Measurements from ENCODE around the gene PACSIN3.
A peak's percentile ranks its signal among the peaks of the same experiment; 100 is the strongest.

Gene PACSIN3

DNA sequence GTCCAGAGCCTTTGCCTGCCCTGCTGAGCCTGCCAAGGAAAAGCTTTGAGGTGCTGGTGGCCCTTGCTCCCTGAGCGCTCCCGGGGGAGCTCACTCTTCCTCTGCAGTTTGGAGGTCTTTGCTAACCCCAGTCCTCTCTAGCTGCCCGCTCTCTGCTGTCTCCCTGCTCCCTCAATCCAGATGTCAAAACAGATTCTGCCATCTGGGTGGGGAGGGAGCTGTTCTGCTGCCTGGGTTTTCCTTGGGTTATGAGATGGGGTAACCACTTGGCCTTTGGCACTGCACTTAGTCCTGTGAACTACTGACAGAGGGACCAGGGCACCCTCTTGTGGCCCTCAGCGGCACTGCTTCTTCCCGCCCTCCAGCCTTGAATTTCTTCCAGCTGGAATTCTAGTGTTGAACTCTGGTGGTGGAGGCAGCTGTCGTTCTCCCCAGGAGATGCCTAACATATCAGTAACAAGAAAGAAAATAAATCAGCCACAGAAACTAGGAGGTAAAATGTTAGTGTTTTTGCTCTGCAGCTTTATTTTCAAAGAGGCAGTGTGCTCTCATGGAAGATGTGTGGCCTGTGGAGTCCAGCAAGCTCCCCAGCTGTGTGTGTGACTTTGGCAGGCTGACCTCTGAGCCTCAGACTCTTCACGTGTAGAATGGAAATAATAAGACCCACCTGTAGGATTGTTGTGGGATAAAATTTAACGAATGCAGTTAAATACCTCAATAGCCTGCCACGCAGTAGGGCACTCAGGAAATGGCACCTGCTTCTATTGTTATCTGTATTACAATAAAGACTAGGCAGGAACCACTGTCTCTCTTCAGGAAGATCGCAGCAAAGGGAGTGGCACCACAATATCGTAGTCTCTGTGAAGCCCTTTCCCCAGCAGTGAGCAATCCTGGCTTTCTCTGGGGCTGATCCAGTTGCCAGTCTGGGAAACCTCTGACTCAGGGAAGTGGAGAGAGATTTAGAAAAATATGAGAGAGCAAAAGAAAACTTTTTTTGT is 33.0 kb downstream of the PACSIN3 start:
- peak; percentile 68 for DNase-seq (ENCODE audit: low spot score)

DNA sequence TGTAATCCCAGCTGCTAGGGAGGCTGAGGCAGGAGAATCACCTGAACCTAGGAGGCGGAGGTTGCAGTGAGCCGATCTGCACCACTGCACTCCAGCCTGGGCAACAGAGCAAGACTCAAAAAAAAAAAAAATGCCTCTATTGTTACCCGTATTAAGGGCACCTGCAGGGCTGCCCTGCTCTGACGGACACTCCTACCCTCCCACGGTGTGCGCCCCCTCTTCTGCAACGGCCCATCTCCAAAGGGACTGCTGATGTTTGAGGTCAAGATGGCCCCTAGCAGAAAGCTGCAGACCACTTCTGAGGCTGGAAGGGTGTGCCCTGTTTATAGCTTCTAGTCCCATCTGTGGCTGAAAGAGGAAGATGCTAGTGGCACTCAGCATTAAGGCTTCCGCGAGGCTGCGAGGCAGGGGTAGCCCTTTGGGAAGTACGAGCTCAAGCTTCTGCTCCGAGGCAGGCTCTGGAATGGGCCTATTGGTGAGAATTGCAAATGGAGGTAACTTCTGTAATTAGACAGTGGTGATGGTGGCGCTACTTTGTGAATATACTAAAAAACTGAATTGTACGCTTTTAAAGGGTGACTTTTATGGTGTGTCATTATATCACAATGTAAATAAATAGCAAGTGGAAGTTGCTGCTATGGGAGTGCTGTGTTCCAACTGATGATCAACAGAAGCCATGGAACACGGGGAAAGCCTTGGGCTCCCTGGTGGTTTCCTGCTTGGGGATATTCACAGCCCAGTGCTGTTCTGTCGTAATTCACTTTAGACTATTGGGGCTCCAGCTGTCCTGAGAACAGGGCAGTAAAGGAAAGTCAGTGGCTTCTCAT is 33.9 kb downstream of the PACSIN3 start:
- no peak for DNase-seq (ENCODE audit: low spot score)

DNA sequence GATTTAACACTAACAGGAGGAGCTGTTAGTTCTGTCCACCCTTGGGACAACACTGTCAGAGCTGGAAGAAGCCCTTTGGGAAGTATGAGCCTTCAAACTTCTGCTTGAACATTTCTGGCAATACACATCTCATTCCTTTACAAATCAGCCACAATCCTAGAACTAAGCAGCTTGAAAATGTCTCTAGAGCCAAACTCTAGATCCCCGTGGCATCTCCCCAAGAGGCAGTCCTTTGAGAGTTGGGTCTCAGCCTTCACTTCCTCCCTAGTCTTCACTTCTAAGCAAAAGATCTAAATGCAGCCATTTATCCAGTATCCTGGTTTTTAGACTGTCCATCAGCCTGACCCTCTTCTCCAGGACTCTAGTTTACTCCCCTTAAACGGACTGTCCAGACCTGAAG is 36.5 kb downstream of the PACSIN3 start:
- no peak for DNase-seq (ENCODE audit: low spot score)

DNA sequence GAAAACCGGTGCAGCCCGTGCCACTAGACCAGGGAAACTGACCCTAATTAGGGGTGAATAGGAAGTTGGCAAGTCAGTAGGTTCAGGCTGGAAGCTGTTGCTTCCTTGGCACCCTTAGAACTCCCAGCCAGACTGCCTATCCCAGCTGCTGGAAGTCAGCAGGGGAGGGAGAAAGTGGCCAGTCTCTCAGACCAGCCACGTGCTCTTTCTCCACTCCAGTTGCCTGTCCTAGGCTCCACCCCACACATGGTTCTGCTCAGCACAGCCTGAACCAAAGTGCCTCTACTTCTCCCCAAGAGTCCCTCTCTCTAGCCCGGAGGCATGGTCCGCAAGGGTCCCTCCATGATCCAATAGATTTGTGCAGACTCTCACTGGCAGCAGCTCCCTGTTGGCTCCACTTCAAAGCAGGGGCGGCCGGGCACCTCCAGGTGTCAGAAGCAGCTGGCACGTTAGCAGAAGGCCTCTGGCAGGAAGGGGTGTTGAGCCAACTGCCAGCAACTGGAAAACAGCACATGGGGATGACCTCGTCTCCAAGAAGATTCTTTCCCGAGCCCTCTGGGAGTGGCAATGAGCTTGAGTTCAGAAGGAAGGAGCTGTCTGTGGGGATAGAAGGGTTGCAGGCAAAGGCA is 37.2 kb downstream of the PACSIN3 start:
- DNase-seq (ENCODE audit: low spot score) = no peak

DNA sequence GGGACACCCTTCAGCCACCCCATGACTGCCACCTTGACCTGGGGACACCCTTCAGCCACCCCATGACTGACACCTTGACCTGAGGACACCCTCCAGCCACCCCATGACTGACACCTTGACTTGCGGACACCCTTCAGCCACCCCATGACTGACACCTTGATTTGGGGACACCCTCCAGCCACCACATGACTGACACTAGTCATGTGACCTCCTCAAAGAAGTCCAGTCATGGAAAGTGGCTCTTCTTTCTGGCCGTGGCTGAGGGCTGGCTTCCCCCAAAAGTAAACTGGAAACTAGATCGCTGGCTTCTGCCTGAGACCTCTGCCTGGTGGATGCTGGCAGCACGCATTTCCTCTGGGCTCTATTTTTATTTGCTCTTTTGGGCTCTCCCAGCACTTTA is 38.0 kb downstream of the PACSIN3 start:
- no peak for DNase-seq (ENCODE audit: low spot score)

DNA sequence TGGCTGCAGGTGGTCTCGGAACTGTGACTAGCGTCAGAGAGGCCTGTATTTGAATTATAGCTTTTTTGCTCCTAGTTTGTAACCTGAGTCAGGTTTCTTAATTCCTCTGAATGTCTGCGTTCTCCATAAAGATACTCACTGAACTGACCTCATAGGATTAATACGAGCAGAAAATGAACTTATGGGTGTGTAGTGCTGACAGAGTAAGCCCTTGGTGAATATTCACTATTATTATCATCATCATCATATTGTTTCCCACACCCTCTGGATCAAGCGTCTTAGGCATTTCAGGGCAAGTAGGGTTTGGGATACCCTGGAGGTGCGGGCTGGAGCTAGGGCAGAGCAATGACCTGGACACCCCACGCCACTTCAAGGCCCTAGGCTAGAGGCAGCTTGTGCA is 38.6 kb downstream of the PACSIN3 start:
- no peak for DNase-seq (ENCODE audit: low spot score)

DNA sequence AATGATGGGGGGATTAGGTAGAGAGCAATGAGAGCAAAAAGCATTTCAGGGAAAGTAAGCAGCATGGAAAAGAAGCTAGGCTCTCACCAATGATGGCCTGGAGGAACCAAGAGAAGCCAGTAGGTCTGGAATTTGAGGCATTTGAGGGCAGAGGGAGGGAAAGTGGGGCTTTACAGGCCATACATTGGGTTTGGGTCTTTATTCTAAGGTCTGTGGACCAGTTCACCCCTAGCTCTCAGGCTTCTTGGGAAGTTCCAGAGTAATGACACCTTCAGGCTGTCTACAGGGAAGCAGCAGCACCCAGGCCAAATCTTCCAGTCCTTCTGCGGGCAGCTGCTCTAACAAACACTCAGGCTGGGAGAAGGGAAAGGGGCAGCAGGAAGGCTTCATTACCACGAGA is 39.0 kb downstream of the PACSIN3 start:
- no peak for DNase-seq (ENCODE audit: low spot score)

DNA sequence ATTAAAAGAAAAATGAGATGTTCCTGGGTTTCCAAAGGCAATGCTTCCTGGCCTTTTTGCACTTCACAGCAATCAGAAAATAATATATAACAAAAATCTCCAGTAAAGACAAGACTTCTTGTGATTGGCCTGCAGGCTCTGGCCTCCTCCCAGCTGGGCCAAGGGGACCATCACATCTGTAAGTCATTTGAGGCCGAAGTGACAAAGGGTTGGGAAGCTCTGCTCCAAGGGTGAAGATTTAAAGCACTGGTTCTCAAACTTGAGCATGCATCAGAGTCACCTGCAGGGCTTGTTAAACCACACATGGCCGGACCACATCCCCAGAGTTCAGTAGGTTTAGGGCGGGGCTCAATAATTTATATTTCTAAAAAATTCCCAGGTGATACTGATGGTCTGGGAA is 41.7 kb downstream of the PACSIN3 start:
- DNase-seq (ENCODE audit: low spot score) = no peak

DNA sequence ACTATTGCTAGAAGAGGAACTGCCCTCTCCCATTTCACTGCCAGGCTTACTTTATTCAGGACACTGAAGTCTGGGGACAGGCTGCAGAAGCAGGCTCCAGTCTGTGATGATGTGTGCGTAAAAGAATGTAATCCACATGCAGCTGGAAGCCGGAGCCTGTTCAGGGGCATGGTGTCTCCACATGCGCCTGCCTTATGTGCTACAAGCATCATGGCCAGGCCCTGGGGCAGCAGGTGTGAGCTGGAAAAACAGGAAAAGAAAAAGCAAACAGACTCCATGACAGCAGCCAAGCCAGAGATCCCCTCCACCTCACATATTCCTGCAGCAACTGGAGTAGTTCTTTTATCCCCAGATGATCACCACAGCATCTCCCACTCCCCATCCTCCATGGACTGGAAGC is 42.9 kb downstream of the PACSIN3 start:
- no peak for DNase-seq (ENCODE audit: low spot score)

DNA sequence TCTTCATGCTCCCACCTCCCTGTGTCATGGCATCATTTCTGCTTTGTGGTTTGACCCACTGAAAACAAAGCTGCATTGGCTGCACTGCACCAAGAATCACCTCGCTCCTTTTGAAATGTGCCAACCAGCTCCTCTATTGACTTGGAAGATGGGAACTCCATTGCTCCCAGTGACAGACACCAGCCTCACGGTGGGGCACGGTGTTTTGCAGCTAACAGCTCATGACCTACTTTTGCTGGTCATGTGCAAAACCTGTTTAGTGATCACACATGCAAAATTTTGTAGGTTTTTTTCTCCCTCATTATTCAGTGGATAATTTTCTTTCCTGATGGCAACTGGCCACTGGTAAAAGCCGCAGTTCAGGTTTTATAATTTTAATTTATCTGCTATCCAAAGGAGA is 46.4 kb downstream of the PACSIN3 start:
- no peak for DNase-seq (ENCODE audit: low spot score)

DNA sequence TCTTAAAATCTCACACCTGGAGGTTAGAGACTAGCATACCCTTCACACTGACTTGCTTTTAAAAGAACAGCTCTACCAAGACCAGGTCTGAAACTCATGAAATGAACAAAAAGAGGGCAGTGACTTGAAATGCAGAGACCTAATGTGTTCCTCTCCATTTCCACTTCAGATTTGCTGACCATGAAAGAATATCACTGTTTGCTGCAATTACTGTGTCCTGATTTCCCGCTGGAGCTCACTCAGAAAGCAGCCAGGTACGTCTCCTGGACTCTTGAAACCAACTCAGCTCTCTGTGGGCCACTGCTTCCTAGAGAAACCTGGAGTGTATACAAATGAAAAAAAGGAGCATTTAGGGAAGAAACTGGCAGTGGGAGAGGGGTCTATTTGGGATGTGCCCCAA is 48.8 kb downstream of the PACSIN3 start:
- DNase-seq (ENCODE audit: low spot score) = no peak

DNA sequence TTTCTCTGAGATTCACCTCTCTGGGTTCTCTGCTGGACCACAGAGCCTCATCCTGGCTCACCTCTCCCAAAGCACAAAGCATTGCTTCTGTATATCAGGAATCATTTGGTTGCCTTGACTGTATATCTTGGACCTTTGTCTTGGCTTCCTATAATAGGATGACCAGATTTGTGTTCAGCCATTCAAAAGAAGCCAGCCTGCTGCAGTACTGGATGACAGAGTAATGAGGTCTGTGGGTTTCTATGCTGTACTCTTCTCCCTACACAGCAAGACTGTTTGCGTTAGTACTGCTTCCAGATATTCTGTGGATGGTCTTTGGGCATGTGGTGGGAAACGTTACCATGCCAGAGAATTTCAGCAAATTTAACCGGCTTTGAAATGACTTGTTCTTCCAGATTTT is 49.3 kb downstream of the PACSIN3 start:
- DNase-seq (ENCODE audit: low spot score) = no peak

DNA sequence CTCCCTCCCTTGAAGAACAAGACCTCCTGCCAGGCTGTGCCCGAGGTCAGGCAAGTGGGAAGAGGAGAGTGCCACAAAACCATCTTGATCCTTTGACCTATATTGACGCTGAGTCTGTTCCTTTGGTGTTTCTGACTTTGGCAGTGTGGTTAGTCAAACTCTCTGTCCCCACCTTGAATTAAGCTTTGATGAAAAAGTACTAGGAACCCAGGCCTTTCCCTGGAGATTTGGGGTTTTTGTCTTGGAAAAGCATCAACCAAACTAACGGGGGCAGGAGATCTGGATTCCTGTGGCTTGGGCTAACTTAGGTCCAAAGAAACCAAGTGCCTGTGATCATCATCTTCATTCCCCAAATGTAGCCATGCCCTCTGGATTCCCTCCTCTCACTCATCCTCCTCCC is 49.9 kb downstream of the PACSIN3 start:
- no peak for DNase-seq (ENCODE audit: low spot score)

DNA sequence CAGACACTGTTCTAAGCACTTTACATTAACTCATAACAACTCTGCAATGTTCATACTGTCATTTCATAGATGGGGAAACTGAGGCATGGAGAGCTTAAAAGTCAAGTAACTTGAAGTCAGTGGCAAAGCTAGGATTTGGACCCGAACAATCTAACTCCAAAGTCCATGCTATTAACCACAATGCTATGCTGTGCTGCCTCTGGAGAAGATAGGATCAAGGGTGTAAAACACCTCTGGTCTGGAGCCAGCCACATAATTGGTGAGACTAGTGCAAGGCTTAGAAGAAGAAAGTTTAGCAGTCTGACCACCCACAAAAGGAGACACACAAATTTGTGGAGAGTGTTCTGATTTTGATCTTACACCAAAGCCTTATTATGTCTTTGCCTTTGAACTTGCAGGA is 53.3 kb downstream of the PACSIN3 start:
- DNase-seq (ENCODE audit: low spot score) = no peak

DNA sequence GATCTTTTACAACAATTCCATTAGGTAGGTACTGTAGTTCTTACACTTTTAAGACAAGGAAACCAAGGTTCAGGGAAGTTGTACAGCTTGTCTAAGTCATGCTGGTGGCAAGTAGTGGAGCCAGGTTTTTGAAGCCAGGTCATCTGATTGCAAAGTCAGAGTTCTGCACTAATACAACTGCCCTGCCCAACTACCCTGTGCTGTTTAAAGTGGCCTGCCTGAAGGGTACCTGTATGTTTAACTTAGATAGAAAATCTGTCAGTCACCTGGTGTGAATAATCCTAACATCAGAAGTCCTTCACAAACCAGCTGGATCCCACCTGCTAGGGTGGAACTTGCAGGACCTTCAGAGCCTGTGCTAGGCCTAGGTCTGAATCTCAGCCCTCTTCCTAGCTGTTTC is 53.7 kb downstream of the PACSIN3 start:
- no peak for DNase-seq (ENCODE audit: low spot score)

DNA sequence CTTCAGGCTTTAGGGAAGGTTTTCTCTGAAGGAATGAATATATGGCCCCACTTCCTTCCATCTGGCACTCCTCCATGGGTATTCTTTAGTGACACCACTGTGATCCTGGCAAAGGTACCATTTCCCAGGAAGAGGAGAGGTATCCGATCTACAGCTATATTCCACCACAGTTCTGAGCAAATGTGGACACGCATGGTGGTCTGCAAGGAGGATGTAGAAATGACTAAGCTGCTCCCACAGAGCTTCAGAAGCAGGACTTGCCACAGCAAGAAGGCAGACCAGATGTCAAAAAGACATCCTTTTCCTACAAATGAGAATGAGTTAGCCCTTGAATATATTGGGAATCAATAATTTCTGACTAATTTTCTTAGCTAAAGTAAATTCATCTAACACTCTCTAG is 55.1 kb downstream of the PACSIN3 start:
- DNase-seq (ENCODE audit: low spot score) = no peak

DNA sequence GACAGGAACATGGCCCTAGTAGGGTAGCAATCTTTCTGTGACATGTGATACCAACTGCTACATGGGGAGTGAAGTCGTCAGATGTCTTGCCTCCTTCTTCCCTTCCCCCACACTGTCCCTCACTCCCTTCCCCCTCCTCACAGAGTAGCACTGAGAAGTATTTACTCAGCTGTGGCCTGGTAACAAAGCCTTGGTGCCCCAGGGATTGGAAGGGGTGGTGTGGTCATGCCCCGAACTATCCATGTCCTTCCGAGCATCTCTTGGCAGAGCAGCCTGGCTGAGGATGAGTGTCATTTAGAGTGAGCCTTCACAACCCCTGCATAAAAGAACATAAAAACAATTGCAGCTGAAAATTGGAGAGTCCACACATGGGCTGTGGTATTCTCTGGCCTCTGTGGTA is 55.7 kb downstream of the PACSIN3 start:
- no peak for DNase-seq (ENCODE audit: low spot score)

Measured in NAMALWA (cell line).